Measurements from ENCODE around the gene CABLES2.

- TF ChIP-seq, protein P1, sequence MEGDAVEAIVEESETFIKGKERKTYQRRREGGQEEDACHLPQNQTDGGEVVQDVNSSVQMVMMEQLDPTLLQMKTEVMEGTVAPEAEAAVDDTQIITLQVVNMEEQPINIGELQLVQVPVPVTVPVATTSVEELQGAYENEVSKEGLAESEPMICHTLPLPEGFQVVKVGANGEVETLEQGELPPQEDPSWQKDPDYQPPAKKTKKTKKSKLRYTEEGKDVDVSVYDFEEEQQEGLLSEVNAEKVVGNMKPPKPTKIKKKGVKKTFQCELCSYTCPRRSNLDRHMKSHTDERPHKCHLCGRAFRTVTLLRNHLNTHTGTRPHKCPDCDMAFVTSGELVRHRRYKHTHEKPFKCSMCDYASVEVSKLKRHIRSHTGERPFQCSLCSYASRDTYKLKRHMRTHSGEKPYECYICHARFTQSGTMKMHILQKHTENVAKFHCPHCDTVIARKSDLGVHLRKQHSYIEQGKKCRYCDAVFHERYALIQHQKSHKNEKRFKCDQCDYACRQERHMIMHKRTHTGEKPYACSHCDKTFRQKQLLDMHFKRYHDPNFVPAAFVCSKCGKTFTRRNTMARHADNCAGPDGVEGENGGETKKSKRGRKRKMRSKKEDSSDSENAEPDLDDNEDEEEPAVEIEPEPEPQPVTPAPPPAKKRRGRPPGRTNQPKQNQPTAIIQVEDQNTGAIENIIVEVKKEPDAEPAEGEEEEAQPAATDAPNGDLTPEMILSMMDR (IDR thresholded peaks at IDR 0.05; ENCODE audit: low read length), result peak; percentile 92
- TF ChIP-seq EZH2 (IDR thresholded peaks at IDR 0.05; ENCODE audit: borderline replicate concordance, low read length), result no peak
Measured at GRCh38 chr20:62382306-62383198, 24.5 kb downstream of the CABLES2 start.

Data from OCI-LY1 (cell line).